ENCODE data around the gene STXBP1.

The STXBP1 gene

DNA sequence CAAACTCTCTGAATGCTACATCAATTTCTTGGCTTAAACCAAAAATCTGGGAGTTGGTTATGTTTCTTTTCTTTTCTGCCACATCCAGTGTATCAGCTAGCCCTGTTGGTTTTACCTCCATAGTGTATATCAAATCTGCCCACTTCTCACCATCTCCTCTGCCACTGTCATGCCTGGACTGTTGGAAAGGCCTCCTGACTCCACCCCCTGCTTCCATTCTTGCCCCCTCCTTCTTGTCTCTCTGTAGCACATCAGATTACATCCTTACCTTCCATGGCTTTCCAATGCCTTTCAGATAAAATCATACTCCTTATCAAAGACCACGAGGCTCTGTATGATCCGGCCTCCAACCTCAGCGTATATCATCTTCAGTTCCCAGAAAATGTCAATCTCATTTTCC lies 35.4 kb downstream of the STXBP1 start:
- ChIA-PET CTCF (interaction anchor here (0.6 to 0.7 kb wide), 2 partner anchors 74 to 1090 kb away, joined by 4 read pairs; no protein-coding TSS in a partner anchor), POLR2A (ENCODE audit: low non-redundant PET) (no interaction called here)
- H3K27ac ChIP-seq: no peak overlapping the region
- TF ChIP-seq, protein P1, sequence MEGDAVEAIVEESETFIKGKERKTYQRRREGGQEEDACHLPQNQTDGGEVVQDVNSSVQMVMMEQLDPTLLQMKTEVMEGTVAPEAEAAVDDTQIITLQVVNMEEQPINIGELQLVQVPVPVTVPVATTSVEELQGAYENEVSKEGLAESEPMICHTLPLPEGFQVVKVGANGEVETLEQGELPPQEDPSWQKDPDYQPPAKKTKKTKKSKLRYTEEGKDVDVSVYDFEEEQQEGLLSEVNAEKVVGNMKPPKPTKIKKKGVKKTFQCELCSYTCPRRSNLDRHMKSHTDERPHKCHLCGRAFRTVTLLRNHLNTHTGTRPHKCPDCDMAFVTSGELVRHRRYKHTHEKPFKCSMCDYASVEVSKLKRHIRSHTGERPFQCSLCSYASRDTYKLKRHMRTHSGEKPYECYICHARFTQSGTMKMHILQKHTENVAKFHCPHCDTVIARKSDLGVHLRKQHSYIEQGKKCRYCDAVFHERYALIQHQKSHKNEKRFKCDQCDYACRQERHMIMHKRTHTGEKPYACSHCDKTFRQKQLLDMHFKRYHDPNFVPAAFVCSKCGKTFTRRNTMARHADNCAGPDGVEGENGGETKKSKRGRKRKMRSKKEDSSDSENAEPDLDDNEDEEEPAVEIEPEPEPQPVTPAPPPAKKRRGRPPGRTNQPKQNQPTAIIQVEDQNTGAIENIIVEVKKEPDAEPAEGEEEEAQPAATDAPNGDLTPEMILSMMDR (conservative IDR thresholded peaks at IDR 0.05; ENCODE audit: low read depth): no peak
- DNase-seq (ENCODE audit: low spot score): no peak

DNA sequence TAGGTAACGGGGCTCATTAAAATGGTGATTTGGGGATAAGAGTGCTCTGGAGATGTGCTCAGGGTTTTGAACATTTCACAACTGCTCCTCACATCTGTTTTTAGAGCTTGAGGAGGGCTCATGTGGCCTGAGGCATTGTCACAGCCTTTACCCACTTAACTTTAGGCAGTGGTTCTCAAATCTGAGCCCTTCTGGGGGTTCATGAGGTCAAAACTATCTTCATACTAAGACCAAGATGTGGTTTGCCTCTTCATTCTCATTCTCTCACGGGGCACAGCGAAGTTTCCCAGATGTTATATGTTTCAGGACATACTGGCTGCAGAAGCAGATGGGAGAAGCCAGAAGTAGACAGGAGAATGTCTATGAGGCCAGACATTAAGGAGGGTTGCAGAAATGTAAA lies 38.4 kb downstream of the STXBP1 start:
- ChIA-PET CTCF (interaction anchor here (0.6 to 1.3 kb wide), 4 partner anchors 31 to 87 kb away, joined by 3 to 4 read pairs (median 3); no protein-coding TSS in a partner anchor), POLR2A (ENCODE audit: low non-redundant PET) (no interaction called here)
- H3K27ac ChIP-seq: no peak overlapping the region
- no peak for DNase-seq (ENCODE audit: low spot score)
- TF ChIP-seq, protein P1 (conservative IDR thresholded peaks at IDR 0.05; ENCODE audit: low read depth): no peak

DNA sequence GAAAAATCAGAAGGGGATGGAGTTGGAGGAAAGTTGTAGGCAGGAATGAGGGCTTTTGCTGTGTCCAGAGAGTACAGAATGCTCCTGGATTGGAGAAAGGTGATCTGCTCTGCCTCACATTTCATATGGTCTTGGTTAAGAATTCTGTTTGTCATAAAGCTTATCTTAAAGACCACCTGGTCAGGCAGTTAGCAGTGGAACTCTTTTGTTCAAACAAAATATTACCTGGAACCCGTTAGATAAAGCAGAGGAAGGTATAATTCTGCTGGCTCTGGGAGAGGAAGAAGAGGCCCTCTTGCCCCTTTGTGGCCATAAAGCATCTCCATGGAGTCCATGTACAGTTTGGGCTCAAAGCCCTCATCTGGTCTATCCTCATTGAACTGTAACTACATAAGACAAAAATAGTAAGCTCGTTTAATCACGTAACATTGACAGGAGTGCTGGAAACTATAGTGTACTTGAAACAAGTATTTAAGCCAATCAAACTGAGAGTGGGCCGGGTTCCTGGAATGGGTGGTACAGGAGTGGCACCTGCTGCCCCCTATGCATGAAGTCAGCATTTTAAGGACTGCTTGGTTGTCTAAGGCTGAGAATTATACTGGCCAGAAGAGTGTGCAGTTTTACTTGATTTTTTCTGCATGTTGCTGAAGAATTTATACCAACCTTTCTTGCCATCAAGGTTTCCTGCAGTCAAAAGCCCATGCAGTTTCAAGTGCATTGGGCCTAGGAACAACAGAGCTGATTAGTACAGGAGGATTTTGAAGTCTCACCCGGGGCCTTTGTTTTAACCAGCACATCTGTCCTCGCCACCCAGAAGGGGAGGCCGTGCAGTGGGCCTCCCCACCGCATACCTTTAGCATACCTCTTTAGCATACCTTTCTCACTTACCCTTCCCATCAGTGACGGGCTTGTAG lies 39.9 kb downstream of the STXBP1 start:
- DNase-seq (ENCODE audit: low spot score): no peak
- no peak overlapping the region for H3K27ac ChIP-seq
- ChIA-PET CTCF (interaction anchor here (0.6 to 0.8 kb wide), 3 partner anchors 11 to 373 kb away, joined by 3 to 4 read pairs (median 3); partner anchors contain the start of genes PTRH1 and TTC16), POLR2A (ENCODE audit: low non-redundant PET) (no interaction called here)
- TF ChIP-seq, protein P1 (conservative IDR thresholded peaks at IDR 0.05; ENCODE audit: low read depth): no peak

DNA sequence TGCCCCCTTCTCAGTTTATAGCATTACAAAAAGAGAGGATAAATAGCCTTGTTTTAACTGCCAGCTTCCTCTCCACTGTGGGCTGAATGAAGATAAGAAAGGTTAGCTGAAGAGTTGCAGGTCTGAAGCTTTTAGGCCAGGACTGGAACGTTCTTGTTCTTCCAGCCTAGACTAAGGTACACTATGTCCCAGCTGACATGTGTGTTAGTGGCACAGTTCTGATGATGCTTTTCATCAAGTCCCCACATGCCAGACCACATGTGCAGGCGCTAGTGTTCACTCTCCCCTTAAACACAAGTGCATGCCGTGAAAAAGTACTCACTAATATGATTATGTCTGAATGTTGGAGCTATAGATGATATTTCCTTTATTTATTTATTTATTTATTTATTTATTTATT lies 40.7 kb downstream of the STXBP1 start:
- ChIA-PET CTCF (interaction anchor here (0.6 to 0.8 kb wide), 2 partner anchors 63 to 374 kb away, joined by 3 read pairs; partner anchors contain the start of genes PTRH1 and TTC16), POLR2A (ENCODE audit: low non-redundant PET) (no interaction called here)
- TF ChIP-seq, protein P1 (conservative IDR thresholded peaks at IDR 0.05; ENCODE audit: low read depth): no peak
- no peak overlapping the region for H3K27ac ChIP-seq
- no peak for DNase-seq (ENCODE audit: low spot score)

DNA sequence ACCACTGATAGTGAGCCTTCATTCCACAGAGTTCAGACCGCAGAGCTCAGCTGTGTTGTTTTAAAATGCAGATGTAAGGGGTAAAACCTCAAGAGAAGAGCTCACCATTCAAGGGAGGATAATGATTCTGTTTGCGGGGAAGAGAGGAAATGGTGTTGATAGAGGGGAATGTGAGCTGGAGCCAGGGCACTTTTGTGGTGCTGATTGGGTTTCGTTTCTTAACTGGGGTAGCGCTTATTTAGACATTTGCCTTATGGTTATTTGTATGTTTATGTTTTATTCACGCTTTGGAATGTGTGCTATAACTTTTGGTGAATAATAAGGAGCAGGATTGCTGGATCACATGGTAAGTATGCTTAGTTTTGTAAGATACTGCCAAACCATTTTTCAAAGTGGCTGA lies 42.5 kb downstream of the STXBP1 start:
- no peak overlapping the region for H3K27ac ChIP-seq
- TF ChIP-seq, protein P1 (conservative IDR thresholded peaks at IDR 0.05; ENCODE audit: low read depth): no peak
- DNase-seq (ENCODE audit: low spot score): no peak
- POLR2A ChIA-PET (ENCODE audit: low non-redundant PET): no interaction called here
- CTCF ChIA-PET: no interaction called here

DNA sequence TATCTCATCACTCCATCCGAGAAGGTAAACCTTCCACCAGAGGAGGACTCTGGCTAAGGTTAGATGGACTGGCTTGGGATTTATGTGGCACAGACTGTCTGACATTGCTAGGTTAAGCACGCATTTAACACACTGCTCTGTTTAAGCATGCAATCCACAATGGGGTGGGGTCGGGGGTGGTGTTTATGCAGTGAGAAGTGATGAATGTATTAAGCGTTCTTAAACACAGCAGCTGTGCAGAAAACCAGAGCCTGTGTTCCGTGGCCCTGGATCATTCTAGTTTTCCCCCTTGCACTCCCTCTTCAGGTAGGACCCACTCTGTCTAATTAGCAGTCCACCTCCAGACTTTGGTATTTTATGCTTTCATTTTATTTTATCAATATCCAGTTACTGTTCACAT lies 46.4 kb downstream of the STXBP1 start:
- TF ChIP-seq, protein P1 (conservative IDR thresholded peaks at IDR 0.05; ENCODE audit: low read depth): no peak
- ChIA-PET POLR2A (ENCODE audit: low non-redundant PET) (no interaction called here), CTCF (no interaction called here)
- H3K27ac ChIP-seq: no peak overlapping the region
- no peak for DNase-seq (ENCODE audit: low spot score)
